Neuronal stem cell (in vitro differentiated cells): ENCODE measurements around the gene SKP2.

Experiments used
- DNase-seq: peaks from one replicate; pipeline ENCODE4 v3.0.0-alpha.2; 2013; ENCODE audit warnings: low spot score
- H2AFZ ChIP-seq: one replicate; pipeline ENCODE4 v1.6.1; 2013; ENCODE audit warnings: mild to moderate bottlenecking, low read length, inconsistent platforms
- H2AK5ac ChIP-seq: 2 replicates; pipeline ENCODE4 v1.6.1; 2013; ENCODE audit warnings: low read depth, mild to moderate bottlenecking, inconsistent platforms, low read length, moderate library complexity, mixed read lengths
- H2BK120ac ChIP-seq: 2 replicates; pipeline ENCODE4 v1.6.1; 2013; ENCODE audit warnings: low read depth, mild to moderate bottlenecking, inconsistent platforms, low read length, moderate library complexity, mixed read lengths
- H2BK12ac ChIP-seq: one replicate; pipeline ENCODE4 v1.6.1; 2013; ENCODE audit warnings: low read length, inconsistent platforms
- H2BK15ac ChIP-seq: 2 replicates; pipeline ENCODE4 v1.6.1; 2013; ENCODE audit warnings: mild to moderate bottlenecking, low read length, inconsistent platforms, mixed read lengths
- H2BK5ac ChIP-seq: one replicate; pipeline ENCODE4 v1.6.1; 2013; ENCODE audit warnings: inconsistent platforms, mild to moderate bottlenecking, low read length, moderate library complexity
- H3K14ac ChIP-seq: one replicate; pipeline ENCODE4 v1.6.1; 2013; ENCODE audit warnings: low read length, inconsistent platforms
- H3K18ac ChIP-seq: 2 replicates; pipeline ENCODE4 v1.6.1; 2013; ENCODE audit warnings: low read length, inconsistent platforms
- H3K23ac ChIP-seq: 2 replicates; pipeline ENCODE4 v1.6.1; 2013; ENCODE audit warnings: low read depth, mild to moderate bottlenecking, mixed read lengths, low read length, inconsistent platforms; ENCODE audit not compliant: poor library complexity
- H3K27ac ChIP-seq: replicated peaks from 3 replicates; pipeline ENCODE4 v1.5.1; 2013; ENCODE audit warnings: low read length, inconsistent platforms
- H3K27me3 ChIP-seq, 3 experiments: 2 replicates each; pipeline ENCODE4 v1.6.1; 2013; ENCODE audit warnings: low read length in 3 of 3, mild to moderate bottlenecking in 2 of 3, inconsistent platforms in 1 of 3, low read depth in 1 of 3, mixed read lengths in 1 of 3, moderate library complexity in 1 of 3; ENCODE audit not compliant: control insufficient read depth in 3 of 3, insufficient read depth in 3 of 3
- H3K36me3 ChIP-seq, 2 donors: replicated peaks in 1 of 2; 2 replicates each; pipeline ENCODE4 v1.6.1; 2013; ENCODE audit warnings: low read length in 2 of 2; ENCODE audit not compliant: control insufficient read depth in 2 of 2, insufficient read depth in 2 of 2
- H3K4ac ChIP-seq: 2 replicates; pipeline ENCODE4 v1.6.1; 2013; ENCODE audit warnings: inconsistent platforms, mild to moderate bottlenecking, low read length, moderate library complexity
- H3K4me1 ChIP-seq, 2 donors: 1 replicate in 1 of 2; 2 replicates in 1 of 2; pipeline ENCODE4 v1.6.1; 2013; ENCODE audit warnings: low read length in 2 of 2, low read depth in 1 of 2; ENCODE audit not compliant: control insufficient read depth in 2 of 2, insufficient read depth in 1 of 2
- H3K4me2 ChIP-seq: one replicate; pipeline ENCODE4 v1.6.1; 2013; ENCODE audit warnings: mild to moderate bottlenecking, low read length, inconsistent platforms; ENCODE audit not compliant: insufficient read depth, poor library complexity, severe bottlenecking
- H3K4me3 ChIP-seq, 2 donors: 2 replicates each; pipeline ENCODE4 v1.5.1; 2013; ENCODE audit warnings: low read length in 2 of 2, mild to moderate bottlenecking in 2 of 2, inconsistent platforms in 1 of 2, moderate library complexity in 1 of 2
- H3K79me1 ChIP-seq: one replicate; pipeline ENCODE4 v1.6.1; 2013; ENCODE audit warnings: low read depth, mild to moderate bottlenecking, inconsistent platforms, low read length, moderate library complexity
- H3K9ac ChIP-seq: one replicate; pipeline ENCODE4 v1.6.1; 2013; ENCODE audit warnings: mild to moderate bottlenecking, low read depth, low read length, inconsistent platforms; ENCODE audit not compliant: poor library complexity
- H3K9me3 ChIP-seq, 2 donors: replicated peaks in 1 of 2; 2 replicates each; pipeline versions ENCODE3 to v1.6.1; 2013; ENCODE audit warnings: low read length in 2 of 2, mild to moderate bottlenecking in 2 of 2, inconsistent platforms in 1 of 2, low read depth in 1 of 2, mixed read lengths in 1 of 2, moderate library complexity in 1 of 2; ENCODE audit not compliant: control insufficient read depth in 2 of 2, insufficient read depth in 1 of 2
- H4K8ac ChIP-seq: one replicate; pipeline ENCODE4 v1.6.1; 2013; ENCODE audit warnings: low read depth, mild to moderate bottlenecking, inconsistent platforms, low read length, moderate library complexity
- H4K91ac ChIP-seq: one replicate; pipeline ENCODE4 v1.6.1; 2013; ENCODE audit warnings: low read length, low read depth, mild to moderate bottlenecking, inconsistent platforms; ENCODE audit not compliant: poor library complexity
- WGBS, 2 donors: extraction: QIAGEN DNeasy Blood & Tissue Kit; methylation state at CpG; one replicate each; pipeline ENCODE4 v1.1.7; 2013; ENCODE audit warnings: missing lambda C conversion rate in 2 of 2, mixed read lengths in 1 of 2; ENCODE audit not compliant: insufficient read length in 2 of 2, insufficient replicate concordance in 1 of 2; ENCODE audit errors: extremely low coverage in 2 of 2; 5-methylcytosine and 5-hydroxymethylcytosine counted together

Gene SKP2

DNA sequence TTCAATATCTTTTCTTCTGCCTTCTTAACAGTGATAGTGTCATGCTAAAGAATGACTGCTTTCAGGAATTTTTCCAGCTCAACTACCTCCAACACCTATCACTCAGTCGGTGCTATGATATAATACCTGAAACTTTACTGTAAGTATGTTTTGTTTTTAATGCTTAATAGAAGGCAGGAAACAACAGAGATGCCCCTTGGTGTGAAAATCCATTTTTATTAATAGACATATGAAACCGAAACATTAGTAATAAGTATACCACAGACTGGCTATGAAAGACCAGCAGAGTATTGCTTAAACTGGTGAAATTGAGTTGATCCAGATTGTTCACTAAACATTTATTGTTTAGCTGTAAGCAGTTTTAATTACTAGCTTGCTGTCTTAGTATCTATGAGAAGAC lies 25.2 kb downstream of the SKP2 start:
- Histone ChIP-seq H2AK5ac (no peak overlapping the region), H3K27me3 (no peaks in the 10 kb centered on the region), H3K23ac (no peak overlapping the region), H3K27ac (no peak overlapping the region), H3K4me3 (no peak overlapping the region), H3K79me1 (no peaks in the 10 kb centered on the region), H3K36me3 (peaks cover 12 to 100% of the 10 kb centered on the region in 2 donors), H3K4ac (no peak overlapping the region), H3K9me3 (no peaks in the 10 kb centered on the region), H3K9ac (no peak overlapping the region), H3K4me1 (peaks cover 0 to 4% of the 10 kb centered on the region in 2 donors), H2AFZ (no peak overlapping the region), H3K14ac (no peak overlapping the region), H4K91ac (no peak overlapping the region), H3K18ac (no peak overlapping the region), H2BK5ac (no peak overlapping the region), H4K8ac (no peak overlapping the region), H2BK15ac (no peak overlapping the region), H2BK120ac (no peak overlapping the region), H2BK12ac (no peak overlapping the region), H3K4me2 (no peak overlapping the region)
- DNase-seq = no peak
- no CpG with 5 or more reads among the region's 2 CpGs for WGBS, 2 donors

GRCh38 chr5:36177715-36178523 lies 26.0 kb downstream of the SKP2 start:
- peak; percentile 9 for DNase-seq
- H2BK120ac ChIP-seq = no peak overlapping the region

GRCh38 chr5:36178524-36178890 lies 26.6 kb downstream of the SKP2 start:
- H3K36me3 ChIP-seq = peaks cover 10 to 99% of the 10 kb centered on the region in 2 donors
- H2AFZ ChIP-seq = no peak overlapping the region
- H4K8ac ChIP-seq = no peak overlapping the region
- no peak overlapping the region for H3K4me3 ChIP-seq
- no peak overlapping the region for H3K18ac ChIP-seq
- no peak overlapping the region for H3K9ac ChIP-seq
- H2BK5ac ChIP-seq = no peak overlapping the region
- peak; percentile 26 for DNase-seq
- no peak overlapping the region for H3K14ac ChIP-seq
- no peak overlapping the region for H3K4ac ChIP-seq
- WGBS, 2 donors = no CpG with 5 or more reads among the region's 3 CpGs
- no peak overlapping the region for H2AK5ac ChIP-seq
- H3K4me2 ChIP-seq = no peak overlapping the region
- no peak overlapping the region for H2BK120ac ChIP-seq
- no peak overlapping the region for H4K91ac ChIP-seq
- no peaks in the 10 kb centered on the region for H3K27me3 ChIP-seq
- H3K79me1 ChIP-seq = no peaks in the 10 kb centered on the region
- no peak overlapping the region for H3K23ac ChIP-seq
- no peaks in the 10 kb centered on the region for H3K9me3 ChIP-seq
- peaks cover 0 to 4% of the 10 kb centered on the region in 2 donors for H3K4me1 ChIP-seq
- H3K27ac ChIP-seq = peak overlapping the region; percentile 49
- no peak overlapping the region for H2BK12ac ChIP-seq
- no peak overlapping the region for H2BK15ac ChIP-seq

More at GRCh38 chr5:36177715-36178523, 26.0 kb downstream of the SKP2 start:
- WGBS, 2 donors = no CpG with 5 or more reads among the region's 2 CpGs
- no peak overlapping the region for H4K8ac ChIP-seq
- no peak overlapping the region for H2BK15ac ChIP-seq
- no peaks in the 10 kb centered on the region for H3K9me3 ChIP-seq
- peaks cover 0 to 4% of the 10 kb centered on the region in 2 donors for H3K4me1 ChIP-seq
- no peak overlapping the region for H3K18ac ChIP-seq
- no peak overlapping the region for H3K14ac ChIP-seq
- peaks cover 12 to 100% of the 10 kb centered on the region in 2 donors for H3K36me3 ChIP-seq
- H3K4me3 ChIP-seq = no peak overlapping the region
- H4K91ac ChIP-seq = no peak overlapping the region
- no peaks in the 10 kb centered on the region for H3K27me3 ChIP-seq
- H3K27ac ChIP-seq = peak overlapping the region; percentile 49
- H2AK5ac ChIP-seq = no peak overlapping the region
- no peak overlapping the region for H3K23ac ChIP-seq
- no peak overlapping the region for H3K4me2 ChIP-seq
- H3K79me1 ChIP-seq = no peaks in the 10 kb centered on the region
- H2BK12ac ChIP-seq = no peak overlapping the region
- no peak overlapping the region for H2BK5ac ChIP-seq
- no peak overlapping the region for H3K9ac ChIP-seq
- no peak overlapping the region for H3K4ac ChIP-seq
- H2AFZ ChIP-seq = no peak overlapping the region

DNA sequence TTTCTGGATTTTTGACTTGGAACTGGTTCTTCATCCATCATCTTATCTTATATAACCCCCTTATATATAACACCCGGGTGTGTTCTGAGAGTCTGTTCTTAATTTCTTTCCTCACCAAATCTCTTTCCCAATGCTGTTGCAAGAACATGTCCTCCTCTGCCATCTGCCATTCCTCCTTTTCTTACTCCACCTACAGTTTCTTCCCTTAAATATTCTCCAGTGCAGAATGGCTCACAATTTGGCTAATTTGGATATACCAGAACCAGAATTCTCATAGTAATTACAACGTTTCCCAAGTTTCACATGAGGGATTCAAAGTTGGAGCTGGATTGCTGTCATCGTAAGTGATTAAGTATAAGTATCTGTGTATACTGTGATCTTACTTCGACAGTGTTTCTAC lies 28.0 kb downstream of the SKP2 start:
- WGBS, 2 donors = no CpG with 5 or more reads among the region's 4 CpGs
- no peak overlapping the region for H2BK120ac ChIP-seq
- H2BK15ac ChIP-seq = no peak overlapping the region
- no peaks in the 10 kb centered on the region for H3K27me3 ChIP-seq
- H2AFZ ChIP-seq = no peak overlapping the region
- H4K91ac ChIP-seq = no peak overlapping the region
- H3K27ac ChIP-seq = no peak overlapping the region
- H3K4ac ChIP-seq = no peak overlapping the region
- no peak overlapping the region for H3K18ac ChIP-seq
- no peak overlapping the region for H3K23ac ChIP-seq
- H3K36me3 ChIP-seq = peaks cover 6 to 91% of the 10 kb centered on the region in 2 donors
- no peak overlapping the region for H2BK12ac ChIP-seq
- no peak for DNase-seq
- H4K8ac ChIP-seq = no peak overlapping the region
- H3K4me1 ChIP-seq = peaks cover 0 to 4% of the 10 kb centered on the region in 2 donors
- H3K4me3 ChIP-seq = no peak overlapping the region
- H3K79me1 ChIP-seq = no peaks in the 10 kb centered on the region
- no peak overlapping the region for H2AK5ac ChIP-seq
- no peak overlapping the region for H3K14ac ChIP-seq
- no peak overlapping the region for H3K9ac ChIP-seq
- no peaks in the 10 kb centered on the region for H3K9me3 ChIP-seq
- H2BK5ac ChIP-seq = no peak overlapping the region
- no peak overlapping the region for H3K4me2 ChIP-seq
